Fibroblast of skin of left quadriceps (primary cell): ENCODE data around the gene GRIP1.

Source experiments
- DNase-seq, 2 experiments: peaks; one replicate each; pipeline ENCODE4 v3.0.0-alpha.2; 2013; ENCODE audit warnings: low read depth in 2 of 2

The GRIP1 gene

DNA sequence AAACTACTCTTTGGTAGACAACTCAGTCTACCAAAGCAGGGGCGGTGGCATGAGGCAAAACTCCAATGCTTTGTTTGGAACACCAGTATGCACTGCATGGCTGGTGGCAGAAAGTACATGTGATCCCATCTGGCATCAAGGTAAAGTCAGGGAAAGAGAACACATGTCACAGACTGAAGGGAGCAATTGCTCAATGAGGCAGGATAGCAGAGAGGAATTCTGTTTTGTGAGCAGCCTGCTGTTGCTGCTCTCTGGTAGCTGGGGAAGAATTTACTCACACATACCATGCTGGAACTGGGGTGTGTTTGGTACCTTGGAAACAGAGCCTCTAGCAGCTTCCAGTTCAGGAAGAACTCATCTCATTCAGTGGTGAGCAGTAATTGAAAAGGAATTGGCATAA, 291.8 kb downstream of the GRIP1 start:
- DNase-seq: no peak

GRCh38 chr12:66380769-66381535, 297.9 kb downstream of the GRIP1 start:
- no peak for DNase-seq

DNA sequence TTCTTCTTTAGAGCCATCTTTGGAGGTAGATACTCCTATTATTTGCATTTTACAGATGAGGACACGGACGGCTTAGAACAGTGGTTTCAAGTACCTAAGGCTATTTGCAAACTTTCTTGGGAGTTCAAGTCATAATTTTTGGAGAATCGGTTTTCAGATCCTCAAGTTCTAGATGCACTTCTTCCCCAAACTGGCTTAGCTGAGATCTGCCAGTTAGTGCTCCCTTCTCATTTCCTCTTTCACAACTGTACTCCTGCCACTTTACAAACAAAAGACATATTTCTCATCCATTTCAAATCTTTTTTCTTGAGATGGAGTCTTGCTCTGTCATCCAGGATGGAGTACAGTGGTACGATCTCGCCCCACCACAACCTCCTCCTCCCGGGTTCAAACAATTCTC, 299.3 kb downstream of the GRIP1 start:
- no peak for DNase-seq

DNA sequence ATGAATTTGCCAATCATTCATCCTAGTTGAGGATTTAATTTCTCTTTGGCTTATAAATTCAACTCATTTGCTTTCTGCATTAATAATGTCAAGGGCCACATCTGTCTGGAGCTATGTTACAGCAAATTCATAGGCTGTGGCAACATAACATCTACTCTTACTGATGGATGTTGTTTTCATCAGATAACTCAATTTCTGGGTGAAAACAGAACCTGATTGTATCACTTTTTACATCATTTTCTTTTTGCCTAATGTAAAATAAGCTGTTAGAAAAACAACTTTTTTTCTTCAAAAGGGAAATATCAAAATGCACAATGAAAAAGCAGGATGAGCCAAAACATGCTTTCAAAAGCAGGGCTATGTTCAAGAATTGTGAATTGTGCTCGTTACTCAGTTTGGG, 303.3 kb downstream of the GRIP1 start:
- DNase-seq: no peak

GRCh38 chr12:66371982-66372381, 306.9 kb downstream of the GRIP1 start:
- no peak for DNase-seq

DNA sequence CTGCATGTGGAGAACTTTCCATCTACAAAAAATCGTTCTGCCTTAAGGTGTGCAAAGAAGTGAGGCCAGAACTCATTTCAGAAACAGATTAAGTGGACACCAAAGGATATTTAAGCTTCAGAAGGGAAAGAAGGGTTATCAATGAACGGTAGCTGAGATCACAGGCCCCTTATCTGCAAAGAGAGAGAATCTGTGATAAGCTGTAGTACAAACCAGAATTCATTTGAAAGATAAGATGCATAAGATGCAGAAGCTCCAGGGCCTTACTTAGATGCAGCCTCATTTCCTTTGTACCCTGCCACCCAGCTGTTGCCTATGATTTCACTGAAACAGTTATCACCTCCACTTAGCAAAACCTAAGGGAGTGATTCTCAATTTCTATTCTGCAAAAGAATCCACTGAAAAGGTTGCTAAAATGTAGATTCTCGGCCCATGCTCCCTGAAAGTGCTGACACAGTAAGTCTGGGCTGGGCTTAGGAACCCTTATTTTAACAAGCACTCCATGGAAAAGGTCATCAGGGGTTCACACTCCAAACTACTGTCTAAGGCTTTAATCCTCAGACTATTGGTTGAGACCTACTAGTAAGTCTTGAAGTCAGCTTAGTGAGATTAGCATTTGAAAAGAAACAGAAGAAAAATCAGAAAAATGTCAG, 311.7 kb downstream of the GRIP1 start:
- DNase-seq: no peak

GRCh38 chr12:66365718-66366490, 313.0 kb downstream of the GRIP1 start:
- DNase-seq: no peak

- DNase-seq: no peak
Observed at GRCh38 chr12:66361703-66362102, 317.2 kb downstream of the GRIP1 start.

DNA sequence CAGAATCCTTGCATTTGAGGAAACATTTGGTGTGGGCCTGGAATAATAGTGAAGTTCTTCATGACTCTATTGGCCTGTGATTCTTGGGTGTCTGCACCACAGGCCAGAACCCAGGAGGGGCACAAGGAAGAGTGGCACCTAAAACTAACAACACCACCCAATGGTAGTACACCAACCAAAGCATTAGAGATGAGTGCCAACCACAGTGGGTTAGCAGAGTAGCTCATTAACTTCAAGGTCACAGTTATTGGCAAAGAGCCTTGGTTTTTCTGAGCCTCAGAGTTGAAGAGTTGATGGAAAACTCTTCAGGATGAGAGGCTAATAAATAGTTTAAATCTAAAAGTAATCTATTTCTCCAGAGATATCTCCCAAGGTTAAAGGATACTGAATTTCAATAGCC, 319.6 kb downstream of the GRIP1 start:
- DNase-seq: no peak

DNA sequence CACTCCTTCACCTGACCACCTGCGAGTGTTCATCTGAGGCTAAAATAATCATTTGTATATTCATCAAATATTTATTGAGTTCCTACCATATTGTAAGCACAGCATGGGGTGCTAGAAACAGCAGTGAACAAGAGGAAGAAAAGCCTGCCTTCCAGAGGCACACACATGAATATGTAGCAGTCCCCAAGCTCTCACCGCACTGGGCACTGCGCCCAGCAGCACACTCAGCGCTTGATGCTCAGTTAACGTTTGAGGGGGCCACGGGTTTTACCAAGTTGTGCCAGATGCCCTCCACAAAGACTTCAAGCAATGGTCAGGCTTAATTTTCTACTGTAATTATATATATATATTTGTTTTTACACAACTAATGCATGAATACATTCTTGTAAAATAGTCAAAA, 324.6 kb downstream of the GRIP1 start:
- no peak for DNase-seq

DNA sequence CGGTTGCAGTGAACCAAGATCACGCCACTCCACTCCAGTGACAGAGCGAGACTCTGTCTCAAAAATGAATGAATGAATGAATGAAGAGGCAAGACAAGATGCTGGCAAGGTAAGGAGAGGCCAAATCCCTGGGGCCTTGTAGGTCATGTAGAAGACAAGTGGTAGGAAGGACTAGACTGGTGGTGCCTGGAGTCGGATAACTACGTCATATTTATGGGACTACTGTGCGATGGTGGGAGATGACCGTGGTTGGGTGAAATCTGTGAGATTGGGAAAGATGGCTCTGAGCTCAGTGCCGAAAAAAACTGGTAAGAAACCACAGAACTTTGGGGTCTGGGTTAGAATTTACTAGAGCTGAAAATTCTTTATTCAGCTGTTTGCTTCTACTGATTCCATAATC, 326.0 kb downstream of the GRIP1 start:
- DNase-seq: no peak

- no peak for DNase-seq
Observed at GRCh38 chr12:66352197-66352596, 326.7 kb downstream of the GRIP1 start.

GRCh38 chr12:66351301-66351700, 327.6 kb downstream of the GRIP1 start:
- DNase-seq: no peak

GRCh38 chr12:66345956-66346355, 332.9 kb downstream of the GRIP1 start:
- no peak for DNase-seq

DNA sequence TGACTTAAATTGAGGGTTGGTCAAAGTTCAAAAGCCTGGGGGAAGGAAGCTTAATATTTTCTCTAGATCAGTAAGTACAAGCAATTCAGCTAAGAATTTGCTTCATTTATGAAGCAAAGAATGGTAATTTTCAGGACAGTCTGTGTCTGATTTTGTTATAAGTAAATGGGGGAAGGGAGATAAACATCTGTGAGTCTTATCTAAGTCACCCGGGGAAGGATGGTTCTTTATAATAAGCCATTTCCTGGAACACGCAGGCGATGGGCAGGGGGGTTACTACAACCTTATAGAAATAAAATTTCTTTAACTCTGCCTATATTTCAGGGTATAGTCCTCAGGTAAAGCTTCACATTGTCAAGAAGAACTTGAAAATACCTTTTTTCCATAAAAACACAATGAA, 333.7 kb downstream of the GRIP1 start:
- no peak for DNase-seq

- DNase-seq: no peak
Observed at GRCh38 chr12:66341126-66341525, 337.8 kb downstream of the GRIP1 start.

GRCh38 chr12:66340131-66340530, 338.7 kb downstream of the GRIP1 start:
- no peak for DNase-seq

DNA sequence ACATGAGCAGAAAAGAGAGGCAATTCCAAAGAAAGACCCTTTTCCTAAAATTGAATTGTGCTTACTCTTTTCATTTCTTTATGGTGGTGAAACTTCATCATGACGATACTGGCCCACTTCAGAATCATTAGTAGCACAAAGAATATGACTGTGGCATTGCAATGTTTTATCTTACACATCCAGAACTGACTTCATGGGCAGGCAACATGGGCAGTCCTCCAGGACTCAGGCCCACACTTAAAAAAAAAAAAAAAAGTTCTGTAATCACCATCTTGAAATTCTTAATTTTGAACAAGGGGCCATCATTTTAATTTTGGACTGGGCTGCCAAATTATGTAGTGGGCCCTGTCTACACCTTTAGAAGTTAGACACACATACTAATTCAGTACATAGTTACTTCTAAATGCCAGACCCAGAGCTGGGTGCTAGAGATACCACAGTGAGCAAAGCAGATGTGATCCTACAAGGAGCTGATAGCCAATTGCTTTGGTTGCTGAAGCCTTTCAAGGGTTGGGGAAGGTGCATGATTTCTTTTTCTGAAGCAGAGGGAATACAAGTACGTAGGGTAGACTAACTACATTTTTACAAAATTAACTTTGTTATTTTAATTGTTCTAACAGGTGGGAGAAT, 341.4 kb downstream of the GRIP1 start:
- DNase-seq: no peak

- no peak for DNase-seq
Observed at GRCh38 chr12:66335746-66336145, 343.1 kb downstream of the GRIP1 start.

DNA sequence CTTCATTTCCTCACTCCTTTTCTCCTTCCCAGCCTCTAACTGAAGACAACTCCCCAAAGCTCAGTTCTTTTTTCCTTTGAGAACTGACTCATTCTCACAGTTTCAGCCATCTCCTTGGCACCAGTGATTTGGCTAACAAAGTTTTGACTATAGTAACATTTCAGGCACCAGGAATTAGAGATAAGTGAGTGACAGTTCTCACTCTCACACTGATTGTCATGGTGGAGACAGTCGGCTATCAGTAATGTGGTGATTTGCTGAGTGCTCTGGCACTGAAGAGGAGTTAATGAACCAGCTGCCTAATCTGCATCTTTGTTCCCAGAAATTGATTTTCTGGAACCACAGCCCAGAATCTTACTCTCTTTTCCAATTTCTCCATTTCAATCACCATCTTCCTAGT, 347.1 kb downstream of the GRIP1 start:
- no peak for DNase-seq

- DNase-seq: no peak
Observed at GRCh38 chr12:66331016-66331415, 347.9 kb downstream of the GRIP1 start.

DNA sequence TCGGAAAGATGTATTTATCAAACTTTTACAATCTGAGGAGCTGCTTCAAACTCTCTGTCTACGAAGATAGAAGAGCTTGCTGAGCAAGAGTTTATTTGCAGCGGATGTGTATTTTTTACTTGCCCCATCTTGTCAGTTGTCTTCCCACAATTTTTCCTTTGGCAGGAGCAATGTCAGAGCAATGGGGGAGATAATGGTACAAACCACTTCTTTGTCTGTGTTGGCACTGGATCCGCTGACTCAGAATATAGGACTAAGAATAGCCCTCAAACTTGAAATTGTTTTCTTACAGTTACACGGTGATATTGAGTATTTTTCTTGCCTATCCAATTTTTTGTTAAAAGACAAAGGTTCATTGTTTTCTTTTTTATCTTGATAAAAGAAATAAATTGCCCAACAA, 348.9 kb downstream of the GRIP1 start:
- no peak for DNase-seq
